Erythroblast (primary cell): ENCODE data around the gene CRY1.

ENCODE experiments used
- GATA1 ChIP-seq: IDR thresholded peaks from 2 replicates; pipeline ENCODE4 v1.6.1; 2011; ENCODE audit warnings: low read depth, mild to moderate bottlenecking, control low read depth, low read length, moderate library complexity
- POLR2A ChIP-seq: IDR thresholded peaks from 2 replicates; pipeline ENCODE4 v1.6.1; 2011; ENCODE audit warnings: mild to moderate bottlenecking, low read length

GRCh38 chr12:107057071-107057834 lies 36.1 kb downstream of the CRY1 start:
- TF ChIP-seq POLR2A (no peak), GATA1 (no peak)
